Urothelium cell line (cell line): ENCODE measurements around the gene USP9Y.

Experiments used
- DNase-seq: peaks from one replicate; pipeline ENCODE4 v3.0.0; 2011; ENCODE audit warnings: low spot score, mixed read lengths
- FAIRE-seq: peaks from 2 replicates; lab custom pipeline; 2011; peaks lifted over from hg19 to GRCh38; lab: Jason Lieb, UNC

The USP9Y gene

DNA sequence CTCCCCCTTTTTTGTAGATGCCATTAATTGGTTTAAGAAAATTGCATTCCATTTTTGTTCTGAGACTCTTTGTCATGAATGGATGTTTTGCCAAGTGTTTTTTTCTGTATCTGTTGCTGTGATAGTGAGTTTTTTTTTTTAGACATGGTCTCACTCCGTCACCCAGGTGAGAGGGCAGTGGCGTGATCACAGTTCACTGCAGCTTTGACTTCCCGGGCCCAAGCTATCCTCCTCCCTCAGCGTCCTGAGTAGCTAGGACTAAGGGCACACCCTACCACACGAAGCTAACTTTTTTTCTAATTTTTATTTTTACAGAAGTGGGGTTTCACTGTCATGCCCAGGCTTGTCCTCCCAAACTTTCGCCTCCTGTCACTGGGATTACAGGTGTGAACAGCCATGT lies 51.8 kb downstream of the USP9Y start:
- FAIRE-seq = no peak

GRCh38 chrY:12756021-12756420 lies 55.0 kb downstream of the USP9Y start:
- DNase-seq (no peak), FAIRE-seq (no peak)

More for the DNA sequence above, 51.8 kb downstream of the USP9Y start:
- DNase-seq = no peak

GRCh38 chrY:12765976-12766375 lies 64.9 kb downstream of the USP9Y start:
- FAIRE-seq (no peak), DNase-seq (no peak)

DNA sequence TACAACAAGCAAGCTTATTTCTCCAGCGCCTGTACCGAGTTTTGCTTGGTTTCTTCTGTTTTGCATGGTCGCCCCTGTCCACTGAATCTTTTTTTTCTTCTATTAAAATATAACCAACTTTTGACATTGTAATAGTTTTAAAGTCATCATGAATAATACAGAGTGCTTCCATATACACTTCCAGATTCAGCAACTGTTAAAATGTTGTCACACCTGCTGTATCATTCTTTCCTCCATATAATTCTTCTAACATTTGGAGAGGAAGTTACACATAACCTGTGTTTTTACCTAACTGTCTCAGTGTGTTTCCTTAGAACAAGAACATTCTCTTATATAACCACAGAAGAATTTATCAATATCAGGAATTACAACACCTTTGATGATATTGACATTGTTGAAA lies 83.5 kb downstream of the USP9Y start:
- DNase-seq = no peak
- FAIRE-seq = no peak

- DNase-seq (no peak), FAIRE-seq (no peak)
Measured at GRCh38 chrY:12793999-12794398, 93.0 kb downstream of the USP9Y start.

- FAIRE-seq (no peak), DNase-seq (no peak)
Measured at GRCh38 chrY:12808046-12808445, 107.0 kb downstream of the USP9Y start.

- FAIRE-seq = no peak
Measured at GRCh38 chrY:12809034-12809433, 108.0 kb downstream of the USP9Y start.

GRCh38 chrY:12823408-12823807 lies 122.4 kb downstream of the USP9Y start:
- no peak for DNase-seq
- no peak for FAIRE-seq

More at GRCh38 chrY:12809034-12809433, 108.0 kb downstream of the USP9Y start:
- no peak for DNase-seq

DNA sequence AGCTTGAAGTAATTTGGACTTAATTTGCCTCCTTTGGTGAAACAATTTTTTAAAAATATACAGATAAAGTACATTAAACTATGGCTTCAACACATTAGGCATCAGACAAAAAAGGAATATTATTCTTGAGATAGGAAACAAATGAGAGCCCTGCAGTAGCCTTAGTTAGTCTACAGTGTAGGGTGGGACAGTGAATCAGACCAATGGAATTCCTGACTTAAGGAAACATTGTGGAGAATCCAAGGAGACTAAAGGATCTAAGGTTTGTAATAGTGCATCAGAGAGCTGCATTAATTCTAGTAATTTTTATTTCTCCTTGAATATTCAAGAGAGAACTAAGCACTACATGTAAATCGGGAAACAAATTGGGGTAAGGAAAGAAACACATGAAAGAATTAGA lies 125.8 kb downstream of the USP9Y start:
- FAIRE-seq (no peak), DNase-seq (no peak)

DNA sequence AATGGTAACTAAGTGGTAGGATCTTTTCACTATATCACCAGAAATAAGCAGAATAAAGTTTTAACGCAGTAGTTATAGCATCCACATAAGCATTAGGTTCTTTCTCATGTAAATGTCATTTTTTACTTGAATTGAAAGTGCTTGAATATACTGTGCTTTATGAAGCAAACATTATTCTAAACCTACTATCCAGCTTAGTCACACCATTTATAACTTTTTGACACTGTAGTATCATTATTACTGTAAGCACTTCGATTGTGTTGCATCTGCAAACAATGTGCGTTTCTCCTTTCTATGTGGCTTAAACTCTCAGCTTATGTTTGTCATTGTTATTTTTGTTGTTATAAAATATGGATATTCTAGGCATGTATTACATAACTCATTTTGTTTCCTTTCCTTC lies 132.3 kb downstream of the USP9Y start:
- FAIRE-seq (no peak), DNase-seq (no peak)

DNA sequence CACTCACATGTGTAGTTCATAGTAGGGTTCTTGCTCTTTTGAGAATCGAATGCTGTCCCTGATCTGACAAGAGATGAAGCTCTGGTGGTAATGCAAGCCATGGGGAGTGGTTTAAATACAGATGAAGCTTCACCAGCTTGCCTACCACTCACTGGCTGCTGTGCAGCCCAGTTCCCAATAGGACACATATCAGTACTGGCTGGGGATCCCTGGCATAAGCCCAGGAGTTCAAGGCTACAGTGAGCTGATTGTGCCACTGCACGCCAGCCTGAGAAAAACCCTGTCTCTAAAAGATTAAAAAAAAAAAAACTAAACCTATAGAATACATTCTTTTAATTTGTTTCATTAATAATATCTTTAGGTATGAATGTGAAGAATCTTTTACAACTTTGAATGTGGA lies 136.5 kb downstream of the USP9Y start:
- no peak for DNase-seq
- FAIRE-seq = no peak

DNA sequence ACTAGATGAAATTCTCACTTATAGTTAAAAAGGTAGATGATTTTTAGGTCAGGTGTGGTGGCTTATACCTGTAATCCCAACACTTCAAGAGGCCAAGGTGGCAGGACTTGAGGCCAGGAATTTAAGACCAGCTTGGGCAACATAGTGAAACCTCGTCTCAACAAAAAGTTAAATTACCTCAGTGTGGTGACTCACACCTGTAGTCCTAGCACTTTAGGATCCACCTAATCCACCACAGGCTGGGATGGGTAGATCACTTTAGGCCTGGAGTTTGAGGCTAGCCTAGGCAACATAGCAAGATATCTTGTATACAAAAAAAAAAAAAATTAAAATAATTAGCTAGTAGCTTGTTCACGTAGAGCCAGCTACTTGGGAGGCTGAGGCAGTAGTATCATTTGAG lies 140.3 kb downstream of the USP9Y start:
- FAIRE-seq = no peak

DNA sequence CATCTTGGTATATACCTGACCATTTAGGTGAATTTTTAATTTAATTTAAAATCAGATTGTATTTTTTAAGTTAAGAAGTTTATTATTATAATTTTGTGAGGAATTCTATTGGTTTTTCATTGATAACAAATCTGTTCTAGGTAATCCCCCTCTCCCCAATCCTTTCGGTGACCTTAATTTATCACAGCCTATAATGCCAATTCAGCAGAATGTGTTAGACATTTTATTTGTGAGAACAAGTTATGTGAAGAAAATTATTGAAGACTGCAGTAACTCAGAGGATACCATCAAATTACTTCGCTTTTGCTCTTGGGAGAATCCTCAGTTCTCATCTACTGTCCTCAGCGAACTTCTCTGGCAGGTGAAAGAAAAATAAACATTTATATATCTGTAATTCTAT lies 145.8 kb downstream of the USP9Y start:
- FAIRE-seq (no peak), DNase-seq (no peak)

More for the DNA sequence above, 140.3 kb downstream of the USP9Y start:
- DNase-seq = no peak

DNA sequence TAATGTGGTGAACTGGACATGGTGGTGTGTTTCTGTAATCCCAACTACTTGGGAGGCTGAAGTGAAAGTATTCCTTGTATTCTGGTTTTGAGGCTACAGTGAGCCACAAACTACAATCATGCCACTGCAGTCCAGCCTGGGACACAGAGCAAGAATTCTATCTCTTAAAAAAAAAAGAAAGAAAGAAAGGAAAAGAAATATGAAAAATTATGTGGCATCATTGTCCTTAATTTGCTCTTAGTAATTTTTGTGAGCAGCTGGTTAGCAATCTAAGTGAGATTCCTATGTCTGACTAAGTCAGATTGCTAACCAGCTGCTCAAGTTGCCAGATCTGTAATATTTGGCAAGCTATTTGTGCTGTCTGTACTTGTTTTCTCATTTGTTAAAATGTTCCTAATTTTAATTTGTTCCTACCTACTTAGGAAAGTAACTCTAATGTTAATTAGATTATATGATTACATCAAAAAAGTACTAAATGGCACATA lies 154.8 kb downstream of the USP9Y start:
- FAIRE-seq (no peak), DNase-seq (no peak)

- FAIRE-seq (no peak), DNase-seq (no peak)
Measured at GRCh38 chrY:12867960-12868359, 166.9 kb downstream of the USP9Y start.

DNA sequence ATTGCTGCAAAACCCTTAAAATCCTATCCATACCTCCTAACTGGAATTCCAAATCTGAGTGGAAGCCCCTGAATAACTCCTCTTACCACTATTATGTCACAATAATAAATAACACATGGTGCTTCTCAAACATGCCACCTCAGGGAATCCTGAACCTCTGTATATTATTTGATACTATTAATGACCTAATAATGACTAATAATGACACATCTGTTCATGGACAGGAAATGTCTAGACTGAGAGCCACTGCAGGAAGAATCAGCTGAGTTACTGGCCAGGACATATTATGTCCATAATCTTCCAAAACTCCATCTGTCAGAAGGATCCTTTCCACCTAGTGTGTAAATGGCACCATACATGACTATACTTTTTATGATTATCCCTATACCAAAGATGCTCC lies 195.9 kb downstream of the USP9Y start:
- DNase-seq = no peak
- FAIRE-seq = no peak

DNA sequence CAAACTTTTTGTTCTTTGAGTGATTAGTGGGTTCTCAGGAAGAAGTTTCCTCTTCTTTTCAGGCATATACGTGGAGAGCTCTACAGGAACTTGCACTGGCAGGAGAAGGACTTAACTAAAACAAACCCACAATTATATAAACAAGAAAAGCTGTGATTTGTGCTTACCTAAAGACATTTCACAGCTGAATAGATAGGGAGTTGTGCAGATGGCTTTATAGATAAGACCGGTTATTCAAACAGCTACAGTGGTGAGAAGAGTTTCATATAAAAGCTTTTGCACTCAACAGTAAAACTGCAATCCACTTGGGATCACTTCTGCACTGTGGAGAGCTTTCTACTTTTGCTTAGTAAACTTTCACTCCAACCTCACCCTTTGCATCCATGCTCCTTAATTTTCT lies 197.6 kb downstream of the USP9Y start:
- FAIRE-seq = no peak
- DNase-seq = no peak

- no peak for DNase-seq
- no peak for FAIRE-seq
Measured at GRCh38 chrY:12904618-12905516, 203.8 kb downstream of the USP9Y start, which contains the start of gene DDX3Y. Gene DDX3Y (plus strand): TSS chrY:12904868. CDS start chrY:12904937, 69 bp downstream.

DNA sequence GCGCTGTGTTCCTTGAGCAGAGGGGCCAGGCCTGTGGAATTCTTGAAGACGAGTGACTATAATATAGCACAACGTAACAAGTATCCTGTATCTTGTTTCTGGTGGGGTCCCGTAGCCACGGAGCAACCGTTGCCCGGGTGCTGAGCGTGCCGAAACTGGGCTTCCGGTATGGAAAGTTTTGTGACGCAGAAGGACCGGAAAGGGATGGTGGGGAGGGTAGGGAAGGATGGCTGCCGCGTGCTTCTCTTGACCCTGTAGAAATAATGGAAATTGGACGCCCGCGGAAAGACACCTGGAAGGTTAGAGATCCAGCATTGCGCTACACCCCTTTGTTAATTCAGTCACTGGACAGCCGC lies 204.5 kb downstream of the USP9Y start:
- FAIRE-seq = no peak

DNA sequence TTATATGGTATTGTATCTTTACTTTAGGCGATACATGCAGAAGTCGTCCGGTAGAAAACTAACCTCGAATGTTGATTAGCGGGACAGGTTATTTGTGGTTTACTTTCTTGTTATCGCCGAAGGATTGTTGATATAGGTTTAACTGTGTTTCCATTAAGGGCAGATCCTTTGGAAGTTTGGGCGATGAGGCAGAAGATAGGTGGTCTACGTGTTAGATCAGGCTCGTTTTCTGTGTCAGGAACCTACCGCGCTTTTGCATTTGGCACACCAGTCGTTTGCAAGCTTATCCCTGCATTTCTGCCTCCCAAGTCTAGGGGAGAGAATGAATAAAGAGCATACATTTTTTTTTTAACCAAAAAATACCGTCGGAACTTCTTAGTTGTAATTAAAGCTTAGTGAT lies 204.9 kb downstream of the USP9Y start:
- DNase-seq (no peak), FAIRE-seq (no peak)

More for the DNA sequence above, 204.5 kb downstream of the USP9Y start:
- no peak for DNase-seq
